Hepatocyte (in vitro differentiated cells): Measurements from ENCODE around the gene ATP2B3. TPM values are rescaled to one million over a fixed set of nuclear protein-coding genes. Genes with fewer than 3 reads are reported as not detected.

ENCODE experiments used
- DNase-seq: peaks from one replicate; pipeline ENCODE4 v3.0.0-alpha.2; 2016; ENCODE audit warnings: low spot score
- H2AFZ ChIP-seq: fragments of 200-600 bp; sonication (generic); 2 replicates; pipeline ENCODE4 v1.6.0; 2016; ENCODE audit warnings: antibody characterized with exemption, mild to moderate bottlenecking
- H3K27ac ChIP-seq: fragments of 200-600 bp; sonication (generic); 2 replicates; pipeline ENCODE4 v1.5.1; 2016; ENCODE audit warnings: mild to moderate bottlenecking
- H3K27me3 ChIP-seq: fragments of 200-600 bp; sonication (generic); 2 replicates; pipeline ENCODE4 v1.6.1; 2016
- H3K36me3 ChIP-seq: fragments of 200-600 bp; sonication (generic); replicated peaks from 2 replicates; pipeline ENCODE4 v1.5.1; 2016; ENCODE audit warnings: low read depth; ENCODE audit not compliant: insufficient read depth
- H3K4me1 ChIP-seq: fragments of 200-600 bp; sonication (generic); 2 replicates; pipeline ENCODE4 v1.5.1; 2016; ENCODE audit warnings: mild to moderate bottlenecking, moderate library complexity; ENCODE audit not compliant: insufficient read depth
- H3K4me2 ChIP-seq: fragments of 200-600 bp; sonication (generic); 2 replicates; pipeline ENCODE4 v1.6.0; 2016
- H3K4me3 ChIP-seq: fragments of 200-600 bp; sonication (generic); 2 replicates; pipeline ENCODE4 v1.5.1; 2016; ENCODE audit warnings: mild to moderate bottlenecking
- H3K79me2 ChIP-seq: fragments of 200-600 bp; sonication (generic); 2 replicates; pipeline ENCODE4 v1.6.0; 2017; ENCODE audit warnings: mild to moderate bottlenecking
- H3K9me2 ChIP-seq: fragments of 200-600 bp; sonication (generic); replicated peaks from 2 replicates; pipeline ENCODE4 v1.6.0; 2017; ENCODE audit warnings: mild to moderate bottlenecking; ENCODE audit not compliant: insufficient read depth
- H3K9me3 ChIP-seq: fragments of 200-600 bp; sonication (generic); 2 replicates; pipeline ENCODE4 v1.5.1; 2016; ENCODE audit warnings: low read depth, mild to moderate bottlenecking
- H4K20me1 ChIP-seq: fragments of 200-600 bp; sonication (generic); 2 replicates; pipeline ENCODE4 v1.6.0; 2016; ENCODE audit warnings: mild to moderate bottlenecking; ENCODE audit not compliant: insufficient read depth, poor library complexity, severe bottlenecking
- CTCF ChIP-seq: fragments of 200-600 bp; sonication (generic); IDR thresholded peaks from 2 replicates; pipeline ENCODE4 v1.5.1; 2016; ENCODE audit warnings: antibody characterized with exemption, mild to moderate bottlenecking; ENCODE audit not compliant: poor library complexity
- EZH2 ChIP-seq: fragments of 200-600 bp; sonication (generic); IDR thresholded peaks from 2 replicates; pipeline ENCODE4 v1.6.1; 2016; ENCODE audit warnings: antibody characterized with exemption, mild to moderate bottlenecking, borderline replicate concordance
- EZH2phosphoT487 ChIP-seq: fragments of 200-600 bp; sonication (generic); IDR thresholded peaks from one replicate; pipeline ENCODE4 v1.6.1; 2018; ENCODE audit warnings: antibody characterized with exemption, mild to moderate bottlenecking, low read depth, moderate library complexity; ENCODE audit not compliant: unreplicated experiment, severe bottlenecking
- WGBS: methylation state at CpG from one replicate; pipeline ENCODE4 v1.1.6; 2016; ENCODE audit warnings: low lambda C conversion rate; ENCODE audit errors: missing lambda C conversion rate; 5-methylcytosine and 5-hydroxymethylcytosine counted together
- polyA plus RNA-seq: library from polyadenylated mRNA; unstranded; fragments of >200 nt; fragmentation: Nextera tagmentation; extraction: Ambion mirVana; gene quantifications from 2 replicates; pipeline ENCODE4 v1.2.1, GENCODE V29; 2016
- total RNA-seq: library from RNA; depleted of rRNA; stranded (reverse); fragments of >200 nt; gene quantifications from 2 replicates; pipeline ENCODE4 v1.2.3, GENCODE V29; 2014

ATP2B3 gene
- total and polyA plus RNA-seq, 2 experiments from 2014 or later = 0.07 TPM; not detected in 1

- WGBS = 88% methylated on average over 12 of the region's 12 CpGs
- Histone ChIP-seq H3K79me2 (no peaks in the 10 kb centered on the region), H3K27ac (no peak overlapping the region), H4K20me1 (no peaks in the 10 kb centered on the region), H3K4me1 (no peaks in the 10 kb centered on the region), H3K9me2 (no peaks in the 10 kb centered on the region), H3K27me3 (no peaks in the 10 kb centered on the region), H2AFZ (no peak overlapping the region), H3K4me2 (no peak overlapping the region), H3K9me3 (no peaks in the 10 kb centered on the region), H3K4me3 (no peak overlapping the region), H3K36me3 (no peaks in the 10 kb centered on the region)
- TF ChIP-seq EZH2phosphoT487 (no peak), CTCF (no peak), EZH2 (no peak)
- no peak for DNase-seq
Observed at GRCh38 chrX:153556767-153557166, 39.3 kb downstream of the ATP2B3 start.

GRCh38 chrX:153557618-153558355 lies 40.3 kb downstream of the ATP2B3 start:
- 82% methylated on average over 13 of the region's 19 CpGs for WGBS
- H3K4me1 ChIP-seq = no peaks in the 10 kb centered on the region
- H3K27me3 ChIP-seq = no peaks in the 10 kb centered on the region
- no peak overlapping the region for H3K4me3 ChIP-seq
- no peaks in the 10 kb centered on the region for H3K9me3 ChIP-seq
- no peaks in the 10 kb centered on the region for H3K36me3 ChIP-seq
- no peak for DNase-seq
- no peaks in the 10 kb centered on the region for H3K9me2 ChIP-seq
- no peaks in the 10 kb centered on the region for H4K20me1 ChIP-seq
- H3K27ac ChIP-seq = no peak overlapping the region
- no peak for TF ChIP-seq EZH2
- TF ChIP-seq EZH2phosphoT487 = no peak
- no peak for TF ChIP-seq CTCF
- no peak overlapping the region for H3K4me2 ChIP-seq
- no peaks in the 10 kb centered on the region for H3K79me2 ChIP-seq
- H2AFZ ChIP-seq = no peak overlapping the region

- Histone ChIP-seq H3K27ac (no peak overlapping the region), H4K20me1 (no peaks in the 10 kb centered on the region), H3K36me3 (no peaks in the 10 kb centered on the region), H3K9me3 (no peaks in the 10 kb centered on the region), H3K4me1 (no peaks in the 10 kb centered on the region), H3K4me3 (no peak overlapping the region), H2AFZ (no peak overlapping the region), H3K27me3 (no peaks in the 10 kb centered on the region), H3K9me2 (no peaks in the 10 kb centered on the region), H3K4me2 (no peak overlapping the region), H3K79me2 (no peaks in the 10 kb centered on the region)
- 77% methylated on average over 9 of the region's 9 CpGs for WGBS
- no peak for TF ChIP-seq EZH2
- TF ChIP-seq CTCF = no peak
- TF ChIP-seq EZH2phosphoT487 = no peak
- no peak for DNase-seq
Observed at GRCh38 chrX:153560000-153560399, 42.6 kb downstream of the ATP2B3 start.
